ENCODE data around the gene TBC1D17.

DNA sequence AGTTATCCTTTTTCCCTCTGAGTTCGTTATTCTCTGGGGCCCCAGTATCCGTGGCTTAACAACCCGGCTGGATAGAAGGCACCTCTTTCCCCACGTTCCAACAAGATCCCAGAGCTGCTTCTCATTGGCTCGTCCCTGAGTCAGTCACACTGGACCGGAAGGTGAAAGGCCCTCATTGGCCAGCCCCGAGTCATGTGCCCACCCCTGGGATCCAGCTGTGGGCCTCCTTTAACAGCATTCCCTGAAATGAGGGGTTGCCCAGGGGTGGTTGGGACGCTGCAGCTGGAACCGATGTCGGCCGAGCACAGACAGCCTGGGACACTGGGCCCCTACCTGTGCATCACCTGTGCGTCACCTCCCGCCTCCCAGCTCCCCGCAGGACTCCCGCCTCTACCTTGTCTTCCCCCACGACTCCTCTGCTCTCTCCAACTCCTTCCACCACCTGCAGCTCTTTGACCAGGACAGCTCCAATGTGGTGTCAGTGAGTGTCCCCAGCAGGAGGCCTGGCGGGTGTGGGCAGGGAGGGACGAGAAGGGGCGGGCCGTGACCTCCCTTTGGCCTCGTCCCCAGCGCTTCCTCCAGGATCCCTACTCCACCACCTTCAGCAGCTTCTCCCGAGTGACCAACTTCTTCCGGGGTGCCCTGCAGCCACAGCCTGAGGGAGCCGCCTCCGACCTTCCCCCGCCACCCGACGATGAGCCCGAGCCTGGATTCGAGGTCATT is 4.3 kb downstream of the TBC1D17 start:
- no peak for TF ChIP-seq CTCF (conservative IDR thresholded peaks at IDR 0.05; ENCODE audit: low read length)
- no peak for TF ChIP-seq EZH2phosphoT487 (IDR thresholded peaks at IDR 0.05; ENCODE audit: borderline replicate concordance)

Measured in Loucy (cell line).